T47D (cell line): ENCODE measurements around the gene C16orf89.

Experiments
- DNase-seq, 2 experiments: peaks; one replicate each; pipeline versions ENCODE4 v3.0.0 to v3.0.0-alpha.2; 2011 to 2012; ENCODE audit warnings: low read depth in 1 of 2, low spot score in 1 of 2
- JUND ChIP-seq: IDR thresholded peaks from 2 replicates; pipeline ENCODE4 v1.6.1; 2012; ENCODE audit warnings: low read depth
- in situ Hi-C: cut with HindIII; loops from 2 replicates; pipeline ENCODE4 v1.10.0; 2016; ENCODE audit warnings: low sequenced_read_pairs, low pct_unique_long_range_greater_than_20kb

C16orf89 gene

DNA sequence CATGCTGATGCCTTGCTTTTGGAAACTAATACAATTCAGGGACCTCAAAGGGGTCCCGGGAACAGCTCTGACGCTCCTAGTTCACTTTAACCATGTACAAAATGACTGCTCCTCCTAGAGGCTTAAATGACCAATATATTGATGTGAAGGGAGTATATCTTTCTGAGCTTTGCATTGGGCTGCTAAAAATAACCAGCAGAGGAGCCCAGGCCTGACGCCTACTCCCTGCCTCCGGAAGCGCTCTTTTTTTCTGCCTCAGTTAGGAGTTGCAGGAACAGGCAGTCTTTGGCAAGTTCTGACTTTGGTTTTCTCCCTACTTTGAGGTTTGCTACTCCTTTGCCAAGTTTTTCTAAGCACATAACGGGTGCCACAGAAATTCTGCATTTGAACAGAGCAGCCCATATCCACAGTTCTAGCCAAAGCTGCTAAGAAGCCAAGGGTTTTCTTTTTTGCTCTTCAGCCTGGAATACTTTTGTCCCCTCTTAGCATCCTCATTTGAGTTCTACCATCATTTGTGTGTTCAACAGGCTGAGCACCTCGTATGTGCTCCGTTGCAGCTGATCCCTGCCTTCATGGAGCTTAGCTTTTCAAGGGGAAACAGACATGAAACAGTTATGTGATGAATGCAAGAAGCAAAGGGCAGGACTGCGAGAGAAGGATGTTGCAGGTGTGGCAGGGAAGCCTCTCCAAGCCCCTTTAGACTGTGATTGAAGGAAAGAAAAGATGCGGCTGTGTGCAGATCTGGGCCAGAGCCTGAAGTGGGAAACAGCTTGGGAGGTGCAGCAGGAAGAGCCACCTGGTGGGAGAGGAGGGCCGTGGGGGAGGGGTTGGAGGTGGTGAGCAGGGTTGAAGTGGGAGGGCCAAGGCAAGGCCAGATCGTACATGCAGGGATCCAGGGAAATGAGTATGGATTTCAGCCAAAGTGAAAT is 29.3 kb downstream of the C16orf89 start:
- in situ Hi-C loops: no loop called here
- TF ChIP-seq JUND: no peak
- DNase-seq: no peak

DNA sequence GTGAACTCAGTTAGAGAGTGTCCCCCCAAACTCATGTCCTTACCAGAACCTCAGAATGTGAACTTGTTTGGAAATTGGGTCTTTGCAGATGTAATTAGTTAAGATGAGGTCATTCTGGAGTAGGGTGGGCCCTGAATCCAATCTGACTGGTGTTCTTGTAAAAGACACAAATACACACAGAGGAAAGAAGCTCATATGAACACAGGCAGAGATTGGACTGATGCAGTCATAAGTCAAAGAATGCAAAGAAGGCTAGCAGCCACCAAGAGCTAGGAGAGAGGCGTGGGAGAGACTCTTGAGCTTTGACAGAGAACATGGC is 29.9 kb downstream of the C16orf89 start:
- DNase-seq: no peak
- in situ Hi-C loops: no loop called here
- TF ChIP-seq JUND: no peak

DNA sequence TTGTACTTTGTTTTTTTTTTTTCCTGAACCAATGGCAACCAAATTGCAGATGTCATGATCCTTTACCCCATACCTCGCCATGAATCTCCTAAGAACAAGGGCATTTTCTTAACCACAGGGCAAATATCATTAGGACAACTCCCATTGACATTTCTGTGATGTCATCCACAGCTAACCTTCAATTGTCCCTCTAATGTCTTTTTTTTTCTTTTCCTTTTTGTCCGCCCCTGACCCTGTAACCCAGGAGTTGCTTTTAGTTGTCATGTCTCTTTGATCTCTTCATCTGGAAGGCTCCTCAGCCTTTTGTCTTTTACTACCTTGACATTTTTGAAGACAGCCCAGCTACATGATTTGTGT is 31.6 kb downstream of the C16orf89 start:
- TF ChIP-seq JUND: no peak
- DNase-seq: no peak
- in situ Hi-C loops: no loop called here

GRCh38 chr16:5033256-5034166 is 32.2 kb downstream of the C16orf89 start, which contains the start of gene NAGPA:
Gene NAGPA, minus strand, starts transcription at chr16:5033935. Its CDS starts 21 bp downstream, at chr16:5033914.
- no peak for TF ChIP-seq JUND
- DNase-seq: peak; percentile 87 to 88
- in situ Hi-C loops: no loop called here

DNA sequence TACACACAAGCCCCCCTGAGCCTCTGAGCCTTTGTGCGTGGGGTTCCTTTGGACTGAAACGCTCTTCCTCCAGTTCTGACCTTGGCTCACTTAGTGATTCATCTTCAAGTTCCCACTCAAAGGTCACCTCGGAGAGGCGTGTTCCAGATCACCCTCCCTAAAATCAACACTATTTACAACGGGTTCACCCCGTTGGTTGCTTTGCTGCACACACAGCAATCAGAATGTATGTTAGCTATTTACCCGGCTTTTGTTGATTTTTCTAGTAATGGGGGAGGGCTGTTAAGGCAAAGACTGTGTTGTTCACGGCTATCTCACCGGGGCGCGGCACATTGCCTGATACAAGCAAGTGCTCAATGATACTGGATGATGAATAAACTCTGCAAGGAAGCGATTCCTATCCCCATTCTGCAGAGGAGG is 33.0 kb downstream of the C16orf89 start:
- no peak for DNase-seq
- TF ChIP-seq JUND: no peak
- in situ Hi-C loops: no loop called here

GRCh38 chr16:5031601-5032000 is 34.2 kb downstream of the C16orf89 start:
- in situ Hi-C loops: no loop called here
- DNase-seq: no peak
- no peak for TF ChIP-seq JUND

GRCh38 chr16:5030251-5030870 is 35.4 kb downstream of the C16orf89 start:
- in situ Hi-C loops: no loop called here
- DNase-seq: no peak
- no peak for TF ChIP-seq JUND

DNA sequence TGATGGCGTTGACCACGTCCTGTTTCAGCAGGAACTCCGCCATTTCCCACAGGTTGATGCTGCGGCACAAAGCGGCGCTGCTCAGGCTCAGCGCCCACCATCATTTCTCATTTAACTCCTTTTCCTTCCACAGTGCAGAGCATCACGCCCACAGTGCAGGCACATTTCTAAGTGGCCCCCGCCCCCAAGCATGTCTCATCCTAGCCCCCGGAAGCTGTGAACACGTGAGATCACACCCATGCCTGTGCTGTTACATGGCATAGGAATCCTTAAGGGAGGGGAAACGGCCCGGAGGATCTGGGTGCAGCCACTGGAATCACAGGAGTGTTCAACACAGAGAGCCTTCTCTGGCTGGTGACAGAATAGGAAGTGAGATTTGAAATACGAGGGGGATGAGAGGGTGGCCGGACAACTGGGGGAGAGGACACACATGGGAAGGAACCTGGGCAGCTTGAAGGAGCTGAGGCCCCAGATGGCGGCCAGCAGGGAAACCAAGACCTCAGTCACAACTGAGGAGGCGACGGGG is 36.7 kb downstream of the C16orf89 start:
- in situ Hi-C loops: no loop called here
- no peak for DNase-seq
- no peak for TF ChIP-seq JUND

DNA sequence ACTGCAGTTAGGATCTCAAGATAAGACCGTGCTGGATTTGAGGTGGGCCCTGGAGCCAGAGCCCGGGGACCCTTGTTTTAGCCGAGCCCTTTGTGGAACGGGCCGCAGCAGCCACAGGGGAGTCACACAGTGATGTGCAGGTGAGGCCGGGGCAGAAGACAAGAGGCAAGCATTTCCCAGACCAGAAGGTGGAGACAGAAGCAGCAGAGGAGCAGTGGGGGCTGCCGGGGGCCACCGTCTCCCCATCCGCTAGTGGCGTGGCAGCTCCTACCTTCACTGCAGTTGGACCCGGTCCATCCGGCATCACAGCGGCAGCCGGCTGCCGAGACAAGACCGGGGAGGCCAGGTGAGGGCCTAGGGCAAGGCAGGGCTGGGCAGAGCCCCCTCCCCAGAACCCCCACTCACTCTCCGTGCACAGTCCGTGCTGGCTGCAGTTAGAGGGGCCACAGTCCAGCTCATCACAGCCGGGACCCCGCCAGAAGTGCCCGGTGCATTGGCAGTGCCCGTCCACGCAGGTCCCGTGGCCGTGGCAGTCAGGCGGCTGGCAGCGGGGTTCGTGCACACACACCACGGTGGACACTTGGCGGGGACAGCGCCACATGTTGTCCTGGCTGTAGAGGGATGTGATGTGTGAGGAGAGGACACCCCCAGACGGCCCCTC is 38.1 kb downstream of the C16orf89 start:
- in situ Hi-C loops: no loop called here
- no peak for DNase-seq
- TF ChIP-seq JUND: no peak

GRCh38 chr16:5027086-5027485 is 38.7 kb downstream of the C16orf89 start:
- in situ Hi-C loops: no loop called here
- no peak for TF ChIP-seq JUND
- no peak for DNase-seq

DNA sequence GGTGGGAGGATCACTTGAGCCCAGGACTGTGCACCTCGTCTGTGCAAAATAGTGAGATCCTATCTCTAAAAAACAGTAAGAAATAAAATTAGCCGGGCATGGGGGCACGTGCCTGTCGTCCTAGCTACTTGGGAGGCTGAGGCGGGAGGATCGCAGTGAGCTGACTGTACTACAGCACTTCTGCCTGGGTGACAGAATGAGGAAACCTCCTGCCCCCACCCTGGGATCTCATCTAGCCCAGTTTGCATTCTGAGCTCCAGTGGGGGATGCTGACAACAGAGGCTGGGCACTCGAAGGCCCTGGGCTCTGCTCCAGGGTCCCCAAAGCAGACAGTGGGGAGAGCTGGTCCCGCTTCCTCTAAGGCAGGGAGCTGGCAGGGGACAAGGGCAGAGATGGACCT is 39.1 kb downstream of the C16orf89 start:
- TF ChIP-seq JUND: no peak
- no peak for DNase-seq
- in situ Hi-C loops: no loop called here

DNA sequence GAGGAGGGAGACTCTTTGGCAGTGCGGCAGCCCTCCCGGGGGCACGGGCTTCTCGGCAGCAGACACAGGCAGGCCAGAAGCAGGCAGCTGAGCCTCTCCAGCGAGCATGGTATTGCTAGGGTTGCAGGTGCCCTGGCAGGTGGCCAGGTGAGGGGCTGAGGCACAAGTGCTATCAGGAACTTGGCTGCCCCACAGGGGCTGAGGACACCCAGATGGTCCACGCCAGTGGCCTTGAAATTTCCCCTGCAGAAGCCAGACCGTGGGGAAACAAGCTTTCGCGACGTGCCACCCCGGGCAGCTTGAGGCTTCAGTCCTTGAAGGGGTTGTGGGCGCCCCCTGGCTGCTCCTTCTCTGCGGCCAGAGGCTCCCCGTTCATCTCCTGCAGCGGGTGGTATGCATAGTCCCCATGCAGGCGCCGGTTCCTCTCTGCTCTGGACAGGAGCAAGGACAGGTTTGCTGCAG is 40.6 kb downstream of the C16orf89 start:
- in situ Hi-C loops: no loop called here
- TF ChIP-seq JUND: no peak
- peak in 1 of 2 experiments; percentile 8 for DNase-seq
